SU-DHL-6 (cell line): ENCODE data around the gene STK35.

Source experiments
- H2AFZ ChIP-seq: fragments of 200-600 bp; sonication (generic); 2 replicates; pipeline ENCODE4 v1.6.1; 2014; ENCODE audit warnings: low read depth, mild to moderate bottlenecking, moderate library complexity, mixed read lengths, antibody characterized with exemption, low read length; ENCODE audit not compliant: severe bottlenecking
- H3F3A ChIP-seq: fragments of 200-600 bp; shearing (Covaris generic); 2 replicates; pipeline ENCODE4 v1.6.0; 2016; ENCODE audit warnings: antibody characterized with exemption, mild to moderate bottlenecking; ENCODE audit not compliant: insufficient read depth
- H3K27ac ChIP-seq: fragments of 200-600 bp; sonication (generic); 2 replicates; pipeline ENCODE4 v1.5.1; 2016; ENCODE audit warnings: low read depth, mild to moderate bottlenecking, low read length, moderate library complexity, mixed read lengths
- H3K27me3 ChIP-seq: fragments of 200-600 bp; sonication (generic), shearing (Covaris generic); 2 replicates; pipeline ENCODE4 v1.6.0; 2014; ENCODE audit warnings: mild to moderate bottlenecking, low read length
- H3K36me3 ChIP-seq: fragments of 200-600 bp; sonication (generic); 2 replicates; pipeline ENCODE4 v1.6.1; 2014; ENCODE audit warnings: mild to moderate bottlenecking, low read length, mixed read lengths
- H3K4me2 ChIP-seq: fragments of 300-600, 200-600 bp; shearing (Covaris generic), sonication (generic); 2 replicates; pipeline ENCODE4 v1.6.0; 2014; ENCODE audit warnings: low read length, low read depth, mild to moderate bottlenecking; ENCODE audit not compliant: poor library complexity, severe bottlenecking
- H3K4me3 ChIP-seq: fragments of 200-600 bp; sonication (generic); 2 replicates; pipeline ENCODE4 v1.5.1; 2014; ENCODE audit warnings: antibody characterized with exemption, low read length, mild to moderate bottlenecking, mixed read lengths; ENCODE audit not compliant: insufficient read depth, poor library complexity, severe bottlenecking
- H3K79me2 ChIP-seq: fragments of 200-600 bp; sonication (generic); 2 replicates; pipeline ENCODE4 v1.6.1; 2014; ENCODE audit warnings: mild to moderate bottlenecking, low read length, moderate library complexity; ENCODE audit not compliant: insufficient read depth
- H3K9ac ChIP-seq: fragments of 200-600 bp; sonication (generic); 2 replicates; pipeline ENCODE4 v1.7.0; 2014; ENCODE audit warnings: mild to moderate bottlenecking, low read length
- H3K9me2 ChIP-seq: fragments of 200-600 bp; sonication (generic); replicated peaks from 2 replicates; pipeline ENCODE4 v1.6.1; 2014; ENCODE audit warnings: low read length; ENCODE audit not compliant: insufficient read depth
- H3K9me3 ChIP-seq: fragments of 200-600 bp; sonication (generic); 2 replicates; pipeline ENCODE4 v1.6.1; 2014; ENCODE audit warnings: low read length, mixed read lengths; ENCODE audit not compliant: insufficient read depth
- H4K20me1 ChIP-seq: fragments of 200-600 bp; sonication (generic); 2 replicates; pipeline ENCODE4 v1.6.1; 2014; ENCODE audit warnings: low read depth, mild to moderate bottlenecking, antibody characterized with exemption, low read length, moderate library complexity, mixed read lengths
- EZH2phosphoT487 ChIP-seq: fragments of 200-600 bp; sonication (generic), shearing (Covaris generic); conservative IDR thresholded peaks from 2 replicates; pipeline ENCODE4 v1.6.1; 2018; ENCODE audit warnings: mild to moderate bottlenecking, antibody characterized with exemption, low read length, moderate library complexity, mixed read lengths
- TF ChIP-seq, protein P1 (sequence below): fragments of 200-600 bp; sonication (generic); IDR thresholded peaks from one replicate; pipeline ENCODE4 v1.5.1; 2017; ENCODE audit warnings: antibody characterized with exemption, mild to moderate bottlenecking, low read length, moderate library complexity; ENCODE audit not compliant: insufficient read depth, poor library complexity, severe bottlenecking

STK35 gene

DNA sequence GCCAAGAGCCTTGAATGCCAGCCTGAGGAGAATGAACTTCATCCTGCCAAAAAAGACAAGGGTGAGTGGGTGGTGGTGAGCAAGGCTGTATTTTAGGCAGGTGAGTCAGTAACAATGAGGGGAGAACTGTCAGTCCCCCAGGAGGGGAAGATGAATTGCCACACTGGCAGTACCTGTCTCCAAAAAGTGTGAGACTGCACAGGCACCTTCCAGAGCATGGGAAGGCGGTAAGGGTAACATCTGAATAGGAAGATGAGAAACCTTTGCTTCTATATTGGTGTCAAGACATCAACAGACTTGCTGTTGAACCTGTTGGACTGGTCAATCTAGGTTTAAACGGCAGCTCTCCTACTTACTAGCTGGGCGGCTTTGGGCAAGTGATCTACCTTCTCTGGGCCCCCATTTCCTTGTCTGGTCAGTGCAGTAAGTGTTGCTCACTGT is 30.9 kb downstream of the STK35 start:
- H2AFZ ChIP-seq = no peak overlapping the region
- H3K27ac ChIP-seq = no peak overlapping the region
- no peaks in the 10 kb centered on the region for H3K9me2 ChIP-seq
- no peaks in the 10 kb centered on the region for H4K20me1 ChIP-seq
- peaks cover 49% of the 10 kb centered on the region for H3K79me2 ChIP-seq
- no peak overlapping the region for H3K4me3 ChIP-seq
- no peaks in the 10 kb centered on the region for H3K36me3 ChIP-seq
- no peaks in the 10 kb centered on the region for H3F3A ChIP-seq
- H3K9ac ChIP-seq = no peak overlapping the region
- no peak for TF ChIP-seq EZH2phosphoT487
- TF ChIP-seq, protein P1, sequence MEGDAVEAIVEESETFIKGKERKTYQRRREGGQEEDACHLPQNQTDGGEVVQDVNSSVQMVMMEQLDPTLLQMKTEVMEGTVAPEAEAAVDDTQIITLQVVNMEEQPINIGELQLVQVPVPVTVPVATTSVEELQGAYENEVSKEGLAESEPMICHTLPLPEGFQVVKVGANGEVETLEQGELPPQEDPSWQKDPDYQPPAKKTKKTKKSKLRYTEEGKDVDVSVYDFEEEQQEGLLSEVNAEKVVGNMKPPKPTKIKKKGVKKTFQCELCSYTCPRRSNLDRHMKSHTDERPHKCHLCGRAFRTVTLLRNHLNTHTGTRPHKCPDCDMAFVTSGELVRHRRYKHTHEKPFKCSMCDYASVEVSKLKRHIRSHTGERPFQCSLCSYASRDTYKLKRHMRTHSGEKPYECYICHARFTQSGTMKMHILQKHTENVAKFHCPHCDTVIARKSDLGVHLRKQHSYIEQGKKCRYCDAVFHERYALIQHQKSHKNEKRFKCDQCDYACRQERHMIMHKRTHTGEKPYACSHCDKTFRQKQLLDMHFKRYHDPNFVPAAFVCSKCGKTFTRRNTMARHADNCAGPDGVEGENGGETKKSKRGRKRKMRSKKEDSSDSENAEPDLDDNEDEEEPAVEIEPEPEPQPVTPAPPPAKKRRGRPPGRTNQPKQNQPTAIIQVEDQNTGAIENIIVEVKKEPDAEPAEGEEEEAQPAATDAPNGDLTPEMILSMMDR = no peak
- no peak overlapping the region for H3K4me2 ChIP-seq
- no peaks in the 10 kb centered on the region for H3K27me3 ChIP-seq
- no peaks in the 10 kb centered on the region for H3K9me3 ChIP-seq

GRCh38 chr20:2133318-2134183 is 31.9 kb downstream of the STK35 start:
- Histone ChIP-seq H3K27me3 (no peaks in the 10 kb centered on the region), H3K4me2 (no peak overlapping the region), H3K4me3 (no peak overlapping the region), H3K79me2 (peaks cover 42% of the 10 kb centered on the region), H3K9ac (no peak overlapping the region), H3K36me3 (no peaks in the 10 kb centered on the region), H4K20me1 (no peaks in the 10 kb centered on the region), H2AFZ (no peak overlapping the region), H3K9me3 (no peaks in the 10 kb centered on the region), H3F3A (no peaks in the 10 kb centered on the region), H3K9me2 (no peaks in the 10 kb centered on the region), H3K27ac (no peak overlapping the region)
- TF ChIP-seq, protein P1 = no peak
- TF ChIP-seq EZH2phosphoT487 = no peak

DNA sequence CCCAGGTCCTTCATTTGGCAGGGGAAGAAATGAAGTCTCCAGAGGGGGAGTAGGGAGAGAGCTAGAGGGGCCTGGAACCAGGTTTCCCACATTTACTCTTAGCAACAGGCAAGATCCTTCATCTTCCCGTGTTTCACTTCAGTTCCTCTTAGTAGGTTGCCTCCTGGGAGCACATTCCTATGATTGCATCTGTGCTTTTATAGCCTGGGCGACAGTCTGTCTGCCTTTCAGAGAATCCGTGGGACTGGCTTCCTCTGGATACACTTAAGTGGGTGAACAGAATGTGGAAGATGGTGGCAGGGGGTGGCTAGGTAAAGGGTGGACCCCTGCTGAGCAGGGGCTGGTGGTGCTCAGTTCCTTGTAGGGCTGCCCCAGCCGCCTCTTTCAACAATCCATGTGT is 33.4 kb downstream of the STK35 start:
- no peaks in the 10 kb centered on the region for H3K9me3 ChIP-seq

More for the DNA sequence above, 33.4 kb downstream of the STK35 start:
- Histone ChIP-seq H3K4me3 (no peak overlapping the region), H3K4me2 (no peak overlapping the region), H3F3A (no peaks in the 10 kb centered on the region), H3K27ac (no peak overlapping the region), H3K79me2 (peaks cover 32% of the 10 kb centered on the region), H3K9me2 (no peaks in the 10 kb centered on the region), H3K9ac (no peak overlapping the region), H3K27me3 (no peaks in the 10 kb centered on the region), H4K20me1 (no peaks in the 10 kb centered on the region), H3K36me3 (no peaks in the 10 kb centered on the region), H2AFZ (no peak overlapping the region)
- TF ChIP-seq, protein P1 = no peak
- no peak for TF ChIP-seq EZH2phosphoT487
